Parietal lobe (tissue), 1 donor: ENCODE data around the gene PCGF5. TPM values are rescaled to one million over a fixed set of nuclear protein-coding genes. Genes with fewer than 3 reads are reported as not detected.

Source experiments
- total RNA-seq: library from RNA; depleted of rRNA; stranded (reverse); fragments of >200 nt; gene quantifications from one replicate; pipeline ENCODE4 v1.2.3, GENCODE V29; 2014

PCGF5 gene
- total RNA-seq: 26.3 TPM

GRCh38 chr10:91220194-91220953 is at the start of gene PCGF5:
TSS of gene PCGF5 (plus strand) at chr10:91220663. CDS start at chr10:91222872, 2,209 bp downstream.

Other genes starting within 250 kb of the PCGF5 start
- gene HECTD2, start 189.7 kb downstream of the PCGF5 start, total RNA-seq: 85.1 TPM